GM12891 (cell line): Measurements from ENCODE around the gene ZKSCAN3.

ENCODE experiments used
- PAX5 ChIP-seq: IDR thresholded peaks from 2 replicates; pipeline ENCODE4 v1.6.1; 2011; ENCODE audit warnings: low read length, moderate library complexity, mild to moderate bottlenecking; ENCODE audit not compliant: insufficient read depth, severe bottlenecking
- POLR2A ChIP-seq: IDR thresholded peaks from 2 replicates; pipeline ENCODE4 v1.6.1; 2011; ENCODE audit warnings: low read depth, low read length, control low read depth
- POLR2AphosphoS5 ChIP-seq: IDR thresholded peaks from 2 replicates; pipeline ENCODE4 v1.6.1; 2011; ENCODE audit warnings: low read depth, low read length, control low read depth
- POU2F2 ChIP-seq: IDR thresholded peaks from 2 replicates; pipeline ENCODE4 v1.6.1; 2011; ENCODE audit warnings: low read depth, mild to moderate bottlenecking, control low read depth, low read length, moderate library complexity
- SPI1 ChIP-seq: IDR thresholded peaks from 2 replicates; pipeline ENCODE4 v1.6.1; 2011; ENCODE audit warnings: low read depth, low read length, control low read depth
- TAF1 ChIP-seq: IDR thresholded peaks from 2 replicates; pipeline ENCODE4 v1.6.1; 2011; ENCODE audit warnings: low read depth, low read length, control low read depth

DNA sequence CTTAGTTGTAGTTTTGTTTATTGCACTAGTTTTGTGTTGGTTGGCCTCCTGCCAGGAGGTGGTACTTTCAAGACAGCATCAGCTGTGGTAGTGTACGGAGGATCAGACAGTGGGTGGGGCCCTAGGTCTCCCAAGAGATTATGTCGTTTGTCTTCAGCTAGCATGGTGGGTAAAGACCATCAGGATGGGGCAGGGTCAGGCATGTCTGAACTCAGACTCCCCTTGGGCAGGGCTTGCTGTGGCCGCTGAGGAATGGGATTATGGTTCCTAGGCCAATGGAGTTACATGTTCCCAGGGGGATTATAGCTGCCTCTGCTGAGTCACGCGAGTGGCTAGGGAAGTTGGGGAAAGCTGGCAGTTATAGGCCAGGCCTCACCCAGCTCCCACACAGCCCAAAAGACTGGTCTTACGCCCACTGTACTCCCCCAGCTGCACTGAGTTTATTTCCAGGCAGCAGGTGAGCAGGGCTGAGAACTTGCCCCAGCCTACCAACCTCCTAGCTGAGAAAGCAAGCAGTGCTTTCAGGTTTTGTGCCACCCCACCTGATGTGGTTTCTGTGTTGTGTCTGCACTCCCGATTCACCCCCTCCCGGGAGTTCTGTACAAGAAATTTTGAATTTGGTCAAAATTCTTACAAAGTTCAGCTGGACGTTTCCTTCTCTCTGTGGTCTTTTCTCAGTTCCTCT is 38.5 kb upstream of the ZKSCAN3 start:
- TF ChIP-seq POLR2A = no peak
- no peak for TF ChIP-seq TAF1
- no peak for TF ChIP-seq SPI1
- no peak for TF ChIP-seq PAX5
- TF ChIP-seq POLR2AphosphoS5 = no peak
- no peak for TF ChIP-seq POU2F2
